NCI-H446 treated with DMSO at 0.1 percent for 48 hours (cell line): ENCODE results near the gene TMEM98.
A peak's percentile ranks its signal among the peaks of the same experiment; 100 is the strongest.
"Not testable (repeated sequence)": the region's sequence is repeated elsewhere in the genome, so short reads cannot be mapped to it uniquely, and the experiment has no call there.

Experiments used
- DNase-seq: peaks from one replicate; lab custom pipeline; 2025; lab: John Stamatoyannopoulos, UW

The TMEM98 gene, protein sequence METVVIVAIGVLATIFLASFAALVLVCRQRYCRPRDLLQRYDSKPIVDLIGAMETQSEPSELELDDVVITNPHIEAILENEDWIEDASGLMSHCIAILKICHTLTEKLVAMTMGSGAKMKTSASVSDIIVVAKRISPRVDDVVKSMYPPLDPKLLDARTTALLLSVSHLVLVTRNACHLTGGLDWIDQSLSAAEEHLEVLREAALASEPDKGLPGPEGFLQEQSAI

DNA sequence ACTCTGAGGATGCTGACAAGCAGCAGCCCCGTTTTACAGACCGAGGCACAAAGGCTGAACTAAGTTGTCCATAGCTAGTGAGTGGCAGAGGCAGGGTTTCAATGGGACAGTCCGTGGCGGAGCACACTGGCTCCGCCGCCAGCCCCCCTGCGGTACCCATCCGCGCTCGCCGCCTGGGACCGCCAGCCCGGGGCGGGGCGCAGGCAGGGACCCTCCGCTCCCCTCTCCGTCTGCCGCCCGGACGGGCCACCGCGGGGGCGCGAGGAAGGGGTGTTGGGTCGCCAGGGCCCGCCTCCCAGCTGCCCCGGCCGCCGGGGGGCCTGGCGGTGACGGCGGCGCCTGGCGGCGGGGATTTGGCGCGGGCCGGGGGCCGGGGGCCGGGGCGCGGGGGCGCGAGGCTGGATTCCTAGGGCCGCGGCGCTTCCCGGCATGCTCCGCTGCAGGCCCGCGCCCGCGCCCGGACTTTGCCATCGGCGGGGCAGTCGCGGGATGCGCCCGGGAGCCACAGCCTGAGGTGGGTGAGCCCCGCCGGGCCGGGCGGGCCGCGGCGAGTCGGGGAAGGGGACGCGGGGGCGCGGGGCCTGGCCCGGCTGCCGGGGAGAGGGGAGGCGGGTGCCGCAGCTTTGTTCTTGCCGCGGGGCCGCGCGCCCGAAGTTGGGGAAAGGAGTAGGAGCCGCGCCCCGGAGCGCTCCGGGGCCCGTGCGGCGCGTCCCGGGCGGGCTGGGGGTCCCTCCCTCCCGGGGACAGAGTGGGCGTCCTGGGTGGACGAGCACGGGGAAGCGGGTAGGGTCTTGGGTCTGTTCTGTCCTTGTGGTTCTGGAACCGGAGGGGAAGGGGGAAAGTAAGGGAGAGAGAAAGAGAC is at the start of gene TMEM98:
TSS of gene TMEM98 (plus strand) at position 430 of the 862 bp plus-strand sequence. CDS start 3,376 bp downstream, outside the sequence.
- no peak for DNase-seq

GRCh38 chr17:32878211-32878610 is 49.7 kb upstream of the TMEM98 start:
- DNase-seq: no peak

DNA sequence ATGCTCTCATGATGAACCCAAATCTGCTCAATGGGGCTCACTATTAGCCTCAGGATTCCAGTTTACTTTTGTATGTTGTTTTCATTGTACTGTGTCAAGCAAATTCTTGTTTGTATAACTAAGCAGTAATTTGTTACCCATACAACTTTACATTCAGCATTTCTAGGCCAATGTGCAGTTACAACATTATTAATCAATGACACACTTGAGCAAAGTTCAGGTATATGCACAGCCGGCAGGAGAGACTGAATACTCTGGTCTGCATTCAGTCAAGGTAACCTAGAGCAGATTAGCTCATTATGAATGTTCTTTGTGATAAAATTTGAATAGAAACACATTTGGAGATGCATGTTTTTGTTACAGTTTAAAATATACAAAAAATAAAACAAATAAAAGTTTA is 48.8 kb upstream of the TMEM98 start:
- DNase-seq: no peak

DNA sequence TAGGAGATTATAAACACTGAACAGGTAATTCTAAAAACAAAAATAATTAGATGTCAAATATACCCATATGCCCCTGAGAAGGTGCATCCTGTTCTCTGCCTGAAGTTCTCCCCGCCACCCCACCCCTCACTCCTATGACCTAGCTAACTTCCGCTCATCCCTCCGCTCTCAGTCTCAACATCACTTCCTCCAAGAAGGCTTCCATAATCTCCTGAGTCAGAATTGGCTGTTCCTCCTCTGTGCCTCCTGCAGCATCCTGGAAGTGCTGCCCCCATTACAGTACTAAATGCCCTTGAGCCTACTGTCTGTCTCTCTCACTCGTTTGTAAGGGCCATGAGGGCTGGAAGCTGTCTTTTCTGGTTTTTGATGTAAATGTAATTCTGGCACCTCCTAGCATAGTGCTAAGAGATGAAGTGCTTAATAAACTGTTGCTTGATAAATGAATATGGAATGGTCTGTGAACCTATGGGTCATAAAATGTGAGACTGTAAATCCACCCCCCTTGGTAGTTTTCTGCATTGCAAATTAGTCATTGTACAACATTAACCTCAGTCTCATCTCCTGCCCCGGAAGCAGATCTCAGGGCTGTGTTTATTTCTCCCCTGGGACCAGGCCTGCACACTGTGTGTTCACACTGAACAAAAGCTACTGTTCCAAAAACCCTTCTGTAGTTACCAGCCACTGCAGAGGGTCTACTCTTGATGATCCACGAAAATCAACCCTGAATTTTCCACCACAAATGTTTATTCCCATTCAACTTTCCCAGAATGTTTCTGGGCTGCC is 47.1 kb upstream of the TMEM98 start:
- DNase-seq: no peak

GRCh38 chr17:32882029-32882428 is 45.9 kb upstream of the TMEM98 start:
- DNase-seq: no peak

GRCh38 chr17:32882734-32883133 is 45.2 kb upstream of the TMEM98 start:
- DNase-seq: no peak

DNA sequence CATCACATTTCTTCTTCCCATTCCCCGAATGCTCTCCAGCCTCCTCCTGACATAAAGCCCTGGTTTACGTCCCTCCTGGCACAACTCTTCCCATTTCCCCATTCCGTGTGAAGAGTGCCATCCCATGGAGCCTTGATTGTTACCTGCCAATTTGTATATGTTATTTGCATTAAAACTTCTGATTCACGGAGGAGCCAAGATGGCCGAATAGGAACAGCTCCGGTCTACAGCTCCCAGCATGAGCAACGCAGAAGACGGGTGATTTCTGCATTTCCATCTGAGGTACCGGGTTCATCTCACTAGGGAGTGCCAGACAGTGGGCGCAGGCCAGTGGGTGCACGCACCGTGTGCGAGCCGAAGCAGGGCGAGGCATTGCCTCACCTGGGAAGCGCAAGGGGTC is 41.0 kb upstream of the TMEM98 start:
- DNase-seq: not testable (repeated sequence)

GRCh38 chr17:32887410-32887809 is 40.5 kb upstream of the TMEM98 start:
- not testable (repeated sequence) for DNase-seq

DNA sequence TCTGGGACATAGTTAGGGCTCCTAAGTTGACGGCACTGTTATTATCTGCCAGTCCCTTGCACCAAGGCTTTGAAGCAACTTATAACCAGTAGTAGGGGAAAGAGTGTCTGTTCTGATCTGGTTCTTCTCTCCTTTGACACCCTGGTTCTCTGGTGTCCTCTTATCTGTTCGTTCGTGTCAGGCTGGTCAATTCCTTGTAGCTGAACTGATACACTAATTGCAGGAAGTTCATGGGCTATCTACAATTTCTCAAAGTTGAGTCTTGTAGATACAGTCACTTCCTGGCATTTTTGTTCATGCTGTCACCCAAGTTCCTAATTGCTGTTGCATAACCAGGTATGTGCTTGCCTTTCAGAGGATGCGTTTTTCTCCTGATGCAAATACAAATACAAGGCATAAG is 33.7 kb upstream of the TMEM98 start:
- DNase-seq: no peak

- DNase-seq: no peak
Measured at GRCh38 chr17:32896647-32897258, 31.2 kb upstream of the TMEM98 start.

DNA sequence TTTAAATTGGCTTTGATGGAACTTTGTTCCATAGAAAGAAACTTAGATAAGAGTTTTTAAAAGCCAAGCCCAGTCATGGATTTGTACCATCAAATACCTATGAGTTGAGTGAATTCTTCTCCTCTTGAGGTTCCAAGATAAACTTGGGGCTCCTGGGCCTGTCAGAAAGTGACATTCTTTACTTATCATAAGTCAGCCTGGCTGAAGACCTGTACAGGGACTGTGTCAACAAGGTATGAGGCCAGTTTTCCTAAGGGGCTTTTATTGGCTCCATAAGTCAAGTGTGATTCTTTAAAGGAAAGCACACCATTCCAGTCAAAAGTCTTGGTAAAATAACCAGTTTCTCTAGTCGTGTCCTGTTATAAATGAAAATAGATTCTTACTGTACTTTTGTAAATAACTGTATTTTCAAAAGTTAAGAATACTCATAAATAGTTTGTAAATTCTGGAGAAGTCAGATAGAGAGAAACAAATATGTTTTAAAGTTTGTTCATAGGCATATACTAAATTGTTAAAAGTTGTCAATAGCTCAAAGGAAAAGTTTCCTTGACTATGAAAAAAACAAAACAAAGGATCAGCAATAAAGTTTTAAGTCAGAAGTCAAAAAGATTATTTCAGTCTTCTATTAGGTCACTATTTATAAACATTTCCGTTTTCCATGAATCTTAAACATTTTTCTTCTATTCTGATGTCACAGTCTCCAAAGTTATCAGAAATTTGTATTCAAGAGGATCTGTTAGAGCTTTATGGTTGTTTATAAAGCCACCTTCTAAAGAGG is 28.5 kb upstream of the TMEM98 start:
- DNase-seq: no peak

DNA sequence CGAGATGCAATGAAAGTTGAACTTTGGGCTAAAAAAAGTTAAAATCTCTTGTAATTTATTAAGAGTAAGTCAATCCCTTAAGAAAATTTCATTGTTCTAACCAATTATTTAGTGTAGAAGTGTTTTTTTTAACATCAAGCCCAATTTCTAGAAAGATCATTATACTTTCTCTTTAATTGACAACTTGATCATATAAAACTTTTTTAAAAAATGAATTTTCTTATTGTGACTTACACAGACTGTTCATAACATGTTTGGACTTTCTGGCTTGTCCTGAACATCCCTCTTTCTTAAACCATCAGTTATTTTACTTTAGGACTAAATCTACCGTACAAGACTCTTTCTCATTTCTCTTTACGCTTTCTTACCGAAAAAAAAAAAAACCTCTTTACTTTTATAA is 26.2 kb upstream of the TMEM98 start:
- no peak for DNase-seq

DNA sequence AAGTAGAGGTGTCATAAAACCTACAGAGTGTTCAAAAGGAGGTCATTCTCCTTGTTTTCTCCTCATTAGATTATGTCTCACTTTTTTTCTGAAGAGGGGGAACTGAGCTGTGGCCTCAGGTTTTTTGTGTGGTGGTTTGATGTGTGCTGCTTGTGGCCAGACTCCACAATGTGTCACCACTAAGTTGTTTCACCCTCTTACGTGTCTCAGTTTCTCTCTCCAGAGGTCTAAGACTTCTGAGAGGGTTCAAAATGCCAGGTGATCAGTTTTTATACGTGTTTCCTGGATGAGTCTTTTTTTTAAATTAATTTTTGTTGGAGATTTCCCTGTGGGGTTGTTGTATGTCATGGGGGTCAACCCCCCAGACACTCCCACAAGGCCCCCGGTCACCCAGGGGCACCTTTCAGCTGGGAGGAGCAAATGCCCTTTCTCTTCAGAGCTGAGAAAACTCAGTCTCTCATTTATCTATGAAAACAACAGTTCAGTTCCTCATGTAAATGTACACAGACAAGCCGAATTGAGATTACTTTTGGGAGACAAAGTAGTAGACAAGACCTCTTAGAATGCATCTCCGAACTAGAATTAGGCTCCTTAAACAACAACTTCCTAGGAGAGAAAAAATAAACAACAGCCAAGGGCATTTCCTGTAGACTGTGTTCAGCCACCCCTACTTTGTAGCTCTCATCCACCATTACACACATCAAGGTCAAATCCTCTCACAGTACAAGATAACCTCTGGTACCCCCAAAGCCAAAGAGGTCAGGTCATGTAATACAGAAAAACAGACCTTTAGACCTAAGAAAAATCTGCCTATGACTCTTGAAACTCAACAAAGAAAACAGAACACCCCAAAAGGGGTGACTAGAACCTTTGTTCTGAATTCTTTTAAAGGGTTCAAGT is 23.9 kb upstream of the TMEM98 start:
- DNase-seq: no peak

DNA sequence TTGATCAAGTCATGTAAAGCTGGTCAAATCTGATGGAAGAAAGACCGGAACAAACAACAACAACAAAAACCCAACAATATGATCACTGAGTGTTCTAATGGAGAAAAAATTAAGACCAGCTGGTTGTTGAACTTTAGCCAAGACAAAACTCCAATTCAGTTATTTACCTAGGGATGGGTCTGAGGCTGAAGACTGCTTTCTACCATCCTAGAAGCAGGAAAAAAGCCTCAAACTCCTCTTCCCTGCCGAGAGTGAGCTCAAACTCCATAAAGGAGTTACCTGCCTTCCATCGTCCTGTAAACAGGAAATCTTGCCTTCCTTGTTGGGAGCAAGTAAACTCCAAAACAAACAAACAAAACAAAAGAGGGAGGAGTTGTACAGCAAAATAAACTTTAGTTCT is 23.1 kb upstream of the TMEM98 start:
- no peak for DNase-seq

DNA sequence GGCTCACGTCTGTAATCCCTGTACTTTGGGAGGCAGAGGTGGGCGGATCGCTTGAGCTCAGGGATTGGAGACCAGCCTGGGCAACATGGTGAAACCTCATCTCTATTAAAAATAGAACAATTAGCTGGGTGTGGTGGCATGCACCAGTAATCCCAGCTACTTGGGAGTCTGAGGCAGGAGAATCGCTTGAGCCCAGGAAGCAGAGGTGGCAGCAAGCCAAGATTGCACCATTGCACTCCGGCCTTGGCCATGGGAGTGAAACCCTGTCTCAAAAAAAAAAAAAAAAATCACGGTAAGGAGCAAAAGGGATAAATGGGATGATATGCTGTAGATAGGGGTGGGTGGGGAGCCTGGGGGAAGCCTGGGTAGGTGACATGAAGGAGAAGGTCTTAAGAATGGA is 20.4 kb upstream of the TMEM98 start:
- DNase-seq: no peak

DNA sequence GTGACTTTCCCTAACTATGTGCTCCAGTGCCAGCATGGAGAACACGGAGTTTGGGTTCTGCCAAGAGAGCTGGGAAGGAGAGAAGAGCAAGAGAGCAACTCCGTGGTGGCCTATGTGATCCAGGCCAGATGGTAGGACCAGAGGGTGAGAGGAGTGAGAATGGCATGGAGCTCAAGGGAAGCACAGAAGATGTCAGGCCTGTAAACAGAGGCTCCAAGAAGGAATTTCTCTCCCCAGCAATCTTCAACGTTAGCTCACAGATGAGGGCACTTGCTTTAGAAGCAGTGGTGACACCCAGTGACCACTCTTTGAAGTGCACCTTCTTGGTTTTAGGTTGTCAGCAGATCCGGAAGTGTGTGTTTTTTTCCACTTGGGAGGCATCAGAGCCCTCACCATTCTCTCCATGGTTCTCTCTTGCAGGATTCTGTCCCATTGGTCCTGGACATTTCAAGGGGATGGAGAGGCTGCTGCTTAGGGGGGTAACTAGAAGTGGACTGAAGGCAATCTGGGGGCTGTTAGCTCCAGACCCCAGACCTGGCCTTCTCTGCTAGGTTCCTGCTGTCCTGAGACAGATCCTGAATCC is 18.1 kb upstream of the TMEM98 start:
- peak; percentile 47 for DNase-seq

DNA sequence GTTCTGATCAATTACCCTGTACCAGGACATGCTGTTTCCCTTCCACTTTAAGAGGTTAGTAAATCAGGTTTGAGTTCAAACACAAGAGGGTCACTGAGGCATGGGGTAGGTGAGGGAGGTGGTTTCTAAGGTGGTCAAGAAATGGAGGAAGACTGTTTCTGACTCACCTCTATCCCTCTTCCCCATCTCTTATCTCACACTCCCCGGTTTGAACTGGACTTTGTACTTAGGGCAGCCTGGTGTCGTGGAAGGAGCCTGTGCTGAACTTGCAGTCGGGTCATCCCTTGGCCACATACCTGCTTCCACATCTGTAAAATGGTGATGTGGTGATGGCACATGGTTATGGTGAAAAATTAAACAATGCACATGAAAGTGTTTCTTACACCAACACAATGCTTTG is 17.2 kb upstream of the TMEM98 start:
- DNase-seq: no peak

GRCh38 chr17:32912218-32912897 is 15.6 kb upstream of the TMEM98 start:
- DNase-seq: no peak

DNA sequence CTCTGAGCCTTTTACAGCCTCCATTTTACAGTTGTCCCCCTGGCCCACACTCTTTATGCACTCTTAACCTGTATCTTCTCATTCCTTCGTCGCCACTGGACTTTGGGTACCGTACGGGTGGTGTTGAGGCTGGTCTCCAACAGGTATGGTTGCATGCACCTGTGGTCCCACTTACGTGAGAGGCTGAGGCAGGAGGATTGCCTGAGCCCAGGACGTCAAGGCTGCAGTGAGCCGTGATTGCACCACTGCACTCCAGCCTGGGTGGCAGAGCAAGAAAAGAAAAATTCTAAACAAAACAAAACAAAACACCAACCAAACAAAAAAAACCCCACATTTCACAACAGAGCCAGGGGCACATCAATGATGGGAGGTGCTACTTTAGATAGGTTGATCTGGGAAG is 14.4 kb upstream of the TMEM98 start:
- DNase-seq: no peak
